ENCODE measurements around the gene KBTBD13. TPM values are rescaled to one million over a fixed set of nuclear protein-coding genes. Genes with fewer than 3 reads are reported as not detected.

The KBTBD13 gene
- total RNA-seq, 2 donors from 2014 or later = not detected

- Mint-ChIP-seq H3K27me3 (peaks cover 56% of the 10 kb centered on the region), H3K4me3 (no peak overlapping the region), H3K36me3 (ENCODE audit: low read depth) (peaks cover 6% of the 10 kb centered on the region), H3K4me1 (peaks cover 13% of the 10 kb centered on the region), H3K27ac (no peak overlapping the region)
- no peaks in the 10 kb centered on the region for H3K9me3 ChIP-seq (ENCODE audit: control insufficient read depth, low read length, poor library complexity, severe bottlenecking)
- DNase-seq (no peak), ATAC-seq (no peak)
Observed at GRCh38 chr15:65081270-65081669, 4.7 kb downstream of the KBTBD13 start.

- H3K4me3 Mint-ChIP-seq = no peak overlapping the region
- H3K36me3 Mint-ChIP-seq (ENCODE audit: low read depth) = peaks cover 6% of the 10 kb centered on the region
- no peak for DNase-seq
- peaks cover 13% of the 10 kb centered on the region for H3K4me1 Mint-ChIP-seq
- no peaks in the 10 kb centered on the region for H3K9me3 ChIP-seq (ENCODE audit: control insufficient read depth, low read length, poor library complexity, severe bottlenecking)
- H3K27me3 Mint-ChIP-seq = peaks cover 54% of the 10 kb centered on the region
- H3K27ac Mint-ChIP-seq = no peak overlapping the region
- ATAC-seq = no peak
Observed at GRCh38 chr15:65081758-65082157, 5.2 kb downstream of the KBTBD13 start.

GRCh38 chr15:65082303-65082953 lies 5.9 kb downstream of the KBTBD13 start:
- H3K4me3 Mint-ChIP-seq = peak overlapping the region; percentile 21

GRCh38 chr15:65083262-65083701 lies 6.7 kb downstream of the KBTBD13 start:
- no peak for ATAC-seq
- no peak overlapping the region for H3K4me3 Mint-ChIP-seq
- peaks cover 4% of the 10 kb centered on the region for H3K36me3 Mint-ChIP-seq (ENCODE audit: low read depth)
- no peaks in the 10 kb centered on the region for H3K9me3 ChIP-seq (ENCODE audit: control insufficient read depth, low read length, poor library complexity, severe bottlenecking)
- no peak for DNase-seq
- H3K27me3 Mint-ChIP-seq = peaks cover 45% of the 10 kb centered on the region
- H3K4me1 Mint-ChIP-seq = peaks cover 16% of the 10 kb centered on the region
- H3K27ac Mint-ChIP-seq = no peak overlapping the region

More at GRCh38 chr15:65082303-65082953, 5.9 kb downstream of the KBTBD13 start:
- Mint-ChIP-seq H3K4me1 (peaks cover 14% of the 10 kb centered on the region), H3K36me3 (ENCODE audit: low read depth) (peaks cover 6% of the 10 kb centered on the region), H3K27ac (peak overlapping the region; percentile 74), H3K27me3 (peaks cover 54% of the 10 kb centered on the region)
- DNase-seq = no peak
- ATAC-seq = peak; percentile 50
- H3K9me3 ChIP-seq (ENCODE audit: control insufficient read depth, low read length, poor library complexity, severe bottlenecking) = no peaks in the 10 kb centered on the region

GRCh38 chr15:65084500-65085206 lies 8.1 kb downstream of the KBTBD13 start:
- Mint-ChIP-seq H3K27ac (no peak overlapping the region), H3K4me3 (no peak overlapping the region), H3K36me3 (ENCODE audit: low read depth) (peaks cover 4% of the 10 kb centered on the region), H3K4me1 (peaks cover 14% of the 10 kb centered on the region), H3K27me3 (peaks cover 33% of the 10 kb centered on the region)
- ATAC-seq = no peak
- DNase-seq = no peak
- no peaks in the 10 kb centered on the region for H3K9me3 ChIP-seq (ENCODE audit: control insufficient read depth, low read length, poor library complexity, severe bottlenecking)

GRCh38 chr15:65085207-65085753 lies 8.7 kb downstream of the KBTBD13 start:
- H3K4me1 Mint-ChIP-seq = peaks cover 14% of the 10 kb centered on the region
- no peak overlapping the region for H3K4me3 Mint-ChIP-seq
- no peak for DNase-seq
- ATAC-seq = no peak
- H3K9me3 ChIP-seq (ENCODE audit: control insufficient read depth, low read length, poor library complexity, severe bottlenecking) = no peaks in the 10 kb centered on the region
- H3K27me3 Mint-ChIP-seq = peaks cover 33% of the 10 kb centered on the region
- H3K27ac Mint-ChIP-seq = no peak overlapping the region
- peaks cover 4% of the 10 kb centered on the region for H3K36me3 Mint-ChIP-seq (ENCODE audit: low read depth)

DNA sequence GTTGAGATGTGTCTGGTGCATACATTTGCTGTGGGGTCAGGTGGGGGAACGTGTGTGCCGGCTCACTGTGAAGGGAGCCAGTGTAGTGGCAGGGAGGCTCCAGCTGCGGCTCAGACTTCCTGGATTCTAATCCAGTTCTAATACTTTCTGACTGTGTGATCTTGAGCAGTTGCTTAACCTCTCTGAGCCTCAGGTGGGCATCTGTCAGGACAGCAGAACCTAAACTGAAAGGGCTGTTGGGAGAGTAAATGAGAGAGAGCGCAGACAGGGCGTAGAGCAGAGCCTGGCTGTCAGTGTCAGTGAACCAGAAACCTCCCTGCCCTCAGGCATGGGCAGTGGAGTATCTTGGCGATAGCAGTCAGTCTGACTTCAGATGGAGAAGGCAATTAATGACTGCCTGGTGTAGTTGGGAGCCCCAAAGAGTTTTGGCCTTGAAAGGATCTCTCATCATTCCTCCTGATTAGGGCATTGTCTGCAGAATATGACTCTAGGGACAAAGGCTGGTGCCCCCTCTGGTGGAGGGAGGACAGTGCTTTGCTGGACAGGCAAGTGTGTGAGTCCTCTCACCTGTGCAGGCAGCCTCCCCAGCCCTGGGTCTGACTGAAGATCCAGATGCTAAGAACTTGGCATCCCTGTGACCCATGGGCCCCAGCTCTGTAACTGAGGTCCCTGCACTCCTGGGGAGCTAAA lies 9.6 kb downstream of the KBTBD13 start:
- Mint-ChIP-seq H3K4me3 (no peak overlapping the region), H3K36me3 (ENCODE audit: low read depth) (peaks cover 4% of the 10 kb centered on the region), H3K27ac (no peak overlapping the region), H3K4me1 (peaks cover 14% of the 10 kb centered on the region), H3K27me3 (peaks cover 33% of the 10 kb centered on the region)
- ATAC-seq = no peak
- DNase-seq = no peak
- no peaks in the 10 kb centered on the region for H3K9me3 ChIP-seq (ENCODE audit: control insufficient read depth, low read length, poor library complexity, severe bottlenecking)

DNA sequence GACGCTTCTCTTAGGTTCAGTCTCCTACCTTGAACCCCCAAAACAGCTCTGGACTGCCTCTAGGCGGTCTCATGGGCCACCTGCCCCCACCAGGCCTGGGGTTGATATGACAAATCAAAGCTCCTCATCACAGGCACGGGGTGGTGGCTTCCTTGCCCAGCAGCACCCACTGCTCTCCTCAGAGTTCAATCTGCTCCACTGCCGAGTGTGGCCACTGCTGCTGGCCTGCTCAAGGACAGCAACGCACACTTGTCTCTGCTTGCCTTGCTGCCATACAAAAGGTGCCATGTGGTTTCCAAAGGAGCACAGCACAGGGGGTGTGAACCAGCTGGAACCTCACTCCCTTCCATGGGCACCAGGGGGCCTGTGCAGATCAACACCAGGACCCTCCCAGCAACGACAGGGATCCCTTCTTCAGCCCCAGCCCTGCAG lies 10.2 kb downstream of the KBTBD13 start:
- peaks cover 30% of the 10 kb centered on the region for H3K27me3 Mint-ChIP-seq
- DNase-seq (no peak), ATAC-seq (no peak)
- no peak overlapping the region for H3K27ac Mint-ChIP-seq
- peaks cover 14% of the 10 kb centered on the region for H3K4me1 Mint-ChIP-seq
- no peaks in the 10 kb centered on the region for H3K9me3 ChIP-seq (ENCODE audit: control insufficient read depth, low read length, poor library complexity, severe bottlenecking)
- H3K36me3 Mint-ChIP-seq (ENCODE audit: low read depth) = peaks cover 4% of the 10 kb centered on the region
- no peak overlapping the region for H3K4me3 Mint-ChIP-seq

DNA sequence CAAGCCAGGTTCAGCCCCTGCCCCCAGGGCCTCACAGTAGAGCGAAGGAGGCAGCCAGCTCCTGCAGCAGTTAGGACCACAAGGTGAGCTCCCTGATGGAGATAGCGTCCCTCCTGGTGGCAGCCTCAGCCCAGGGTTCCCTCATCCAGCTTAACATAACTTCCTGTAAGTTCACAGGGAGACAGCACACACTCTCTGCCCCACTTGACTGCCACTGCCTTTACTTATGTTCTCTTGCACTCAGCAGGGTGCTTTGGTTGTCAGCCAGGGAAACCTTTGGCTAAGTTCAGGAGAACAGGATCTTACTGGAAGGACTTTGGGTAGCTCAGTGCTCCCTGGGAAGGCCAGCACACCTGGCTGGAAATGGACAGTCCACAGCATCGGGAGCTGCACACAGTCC lies 10.9 kb downstream of the KBTBD13 start:
- H3K4me1 Mint-ChIP-seq = peaks cover 11% of the 10 kb centered on the region
- no peak overlapping the region for H3K4me3 Mint-ChIP-seq
- no peak overlapping the region for H3K27ac Mint-ChIP-seq
- peaks cover 25% of the 10 kb centered on the region for H3K27me3 Mint-ChIP-seq
- peaks cover 4% of the 10 kb centered on the region for H3K36me3 Mint-ChIP-seq (ENCODE audit: low read depth)
- H3K9me3 ChIP-seq (ENCODE audit: control insufficient read depth, low read length, poor library complexity, severe bottlenecking) = no peaks in the 10 kb centered on the region
- no peak for ATAC-seq
- DNase-seq = no peak

DNA sequence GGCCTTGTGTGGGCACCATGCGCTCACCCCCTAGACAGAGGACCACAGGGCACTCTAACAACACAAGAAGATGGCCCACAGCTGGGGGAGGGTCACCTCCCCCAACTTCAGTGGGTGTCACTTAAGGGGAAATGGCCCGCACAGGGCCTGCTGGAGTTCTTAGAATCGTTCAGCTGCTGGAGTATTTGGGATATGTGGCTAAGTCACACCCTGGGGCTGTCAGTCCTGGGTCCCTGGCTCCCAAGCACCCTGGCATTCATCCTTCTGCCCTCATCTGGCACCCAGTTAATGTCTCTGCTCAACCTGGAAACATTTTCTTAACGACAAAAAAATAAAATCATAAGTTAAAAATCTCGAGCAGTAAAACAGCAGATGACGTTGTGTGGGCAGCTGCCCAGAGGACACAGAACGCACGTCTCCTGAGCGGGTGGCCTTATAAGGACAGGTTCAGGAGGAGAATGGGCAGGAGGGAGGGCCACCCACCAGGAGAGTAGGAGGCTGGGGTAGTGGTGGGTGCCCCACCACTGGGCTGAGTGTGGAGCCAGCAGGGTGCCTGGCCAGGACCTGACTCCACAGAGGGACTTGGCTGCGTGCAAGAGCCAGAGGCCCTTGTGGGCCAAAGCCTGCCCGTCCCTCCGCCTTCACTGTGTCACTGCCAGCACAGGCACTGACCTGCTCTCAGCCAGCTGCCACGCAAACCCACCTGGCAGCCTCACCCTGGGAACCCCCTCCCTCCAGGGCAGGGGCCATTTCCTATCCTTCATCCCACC lies 11.5 kb downstream of the KBTBD13 start:
- H3K4me3 Mint-ChIP-seq = no peak overlapping the region
- ATAC-seq = no peak
- H3K9me3 ChIP-seq (ENCODE audit: control insufficient read depth, low read length, poor library complexity, severe bottlenecking) = no peaks in the 10 kb centered on the region
- no peak for DNase-seq
- peaks cover 6% of the 10 kb centered on the region for H3K4me1 Mint-ChIP-seq
- no peaks in the 10 kb centered on the region for H3K36me3 Mint-ChIP-seq (ENCODE audit: low read depth)
- H3K27me3 Mint-ChIP-seq = peaks cover 19% of the 10 kb centered on the region
- no peak overlapping the region for H3K27ac Mint-ChIP-seq

DNA sequence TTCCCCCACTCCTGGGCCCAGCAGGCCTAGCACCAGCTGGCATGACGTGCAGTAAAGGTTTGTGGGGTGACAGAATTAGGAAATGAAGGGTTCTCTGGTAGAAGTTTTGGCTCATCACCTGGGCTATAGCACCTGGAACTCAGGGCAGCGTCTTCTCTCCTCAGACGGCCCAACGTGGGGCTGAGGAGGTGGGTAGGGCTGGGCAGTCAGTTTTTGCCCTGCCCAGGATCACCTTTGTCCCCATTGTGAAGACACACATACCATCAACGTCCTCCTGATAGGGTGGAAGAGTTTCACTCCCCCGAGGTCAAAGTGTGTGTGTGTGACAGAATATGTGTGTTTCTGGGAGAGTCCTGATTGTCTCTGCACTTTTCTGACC lies 12.1 kb downstream of the KBTBD13 start:
- ATAC-seq (no peak), DNase-seq (no peak)
- Mint-ChIP-seq H3K4me1 (peaks cover 6% of the 10 kb centered on the region), H3K27me3 (peaks cover 13% of the 10 kb centered on the region), H3K4me3 (no peak overlapping the region), H3K36me3 (ENCODE audit: low read depth) (no peaks in the 10 kb centered on the region), H3K27ac (no peak overlapping the region)
- H3K9me3 ChIP-seq (ENCODE audit: control insufficient read depth, low read length, poor library complexity, severe bottlenecking) = no peaks in the 10 kb centered on the region

GRCh38 chr15:65089206-65089824 lies 12.8 kb downstream of the KBTBD13 start:
- Mint-ChIP-seq H3K27me3 (peaks cover 6% of the 10 kb centered on the region), H3K4me1 (peaks cover 3% of the 10 kb centered on the region), H3K4me3 (no peak overlapping the region), H3K27ac (no peak overlapping the region), H3K36me3 (ENCODE audit: low read depth) (peaks cover 3% of the 10 kb centered on the region)
- no peaks in the 10 kb centered on the region for H3K9me3 ChIP-seq (ENCODE audit: control insufficient read depth, low read length, poor library complexity, severe bottlenecking)
- DNase-seq (no peak), ATAC-seq (no peak)

All from T-helper 17 cell (primary cell).